A549 (cell line): ENCODE data around the gene SLCO6A1. TPM values are rescaled to one million over a fixed set of nuclear protein-coding genes. Genes with fewer than 3 reads are reported as not detected.

Experiments
- ATAC-seq, 2 experiments: fragments of 200-7000 bp in 1 of 2; fragments of >200 bp in 1 of 2; cut with Nextera tagmentation in 1 of 2; cut with Tn5 transposase in 1 of 2; 3 replicates each; pipeline versions ENCODE4 v1.8.0 to v1.9.1; 2018 to 2020; ENCODE audit warnings: mild to moderate bottlenecking in 1 of 2, moderate library complexity in 1 of 2
- CTCF ChIA-PET: fragments of 300-600 bp; sonication (Branson Sonifier 250); formaldehyde crosslinking; extraction: SDS; loops from one replicate; lab custom pipeline; 2021; ENCODE audit warnings: antibody characterized with exemption, inconsistent platforms; lab: Yijun Ruan, JAX
- POLR2A ChIA-PET: fragments of 350-600 bp; formaldehyde crosslinking; extraction: SDS; loops from one replicate; lab custom pipeline; 2021; ENCODE audit warnings: antibody characterized with exemption, inconsistent platforms; lab: Yijun Ruan, JAX
- DNase-seq, 2 experiments: peaks; one replicate each; pipeline versions ENCODE4 v3.0.0 to v3.0.0-alpha.2; 2011 to 2016; ENCODE audit warnings: low read depth in 1 of 2, low spot score in 1 of 2
- FAIRE-seq: peaks from 2 replicates; lab custom pipeline; 2011; peaks lifted over from hg19 to GRCh38; lab: Jason Lieb, UNC
- H3K27ac ChIP-seq, 2 experiments: fragments of >200 bp; sonication (Bioruptor Twin); formaldehyde crosslinking; 3 replicates each; pipeline ENCODE4 v1.5.1; 2016 to 2017
- H3K4me1 ChIP-seq: fragments of >200 bp; sonication (Bioruptor Twin); formaldehyde crosslinking; 3 replicates; pipeline ENCODE4 v1.6.1; 2016
- H3K4me2 ChIP-seq: fragments of >200 bp; sonication (Bioruptor Twin); formaldehyde crosslinking; 3 replicates; pipeline ENCODE4 v1.6.1; 2016
- H3K4me3 ChIP-seq: fragments of >200 bp; sonication (Bioruptor Twin); formaldehyde crosslinking; 3 replicates; pipeline ENCODE4 v1.5.1; 2016
- H3K9me3 ChIP-seq: fragments of >200 bp; sonication (Bioruptor Twin); formaldehyde crosslinking; 3 replicates; pipeline ENCODE4 v1.6.1; 2016
- CHD4 ChIP-seq: fragments of 200-600 bp; sonication (generic); IDR thresholded peaks from 2 replicates; pipeline ENCODE4 v1.6.1; 2016; ENCODE audit warnings: antibody characterized with exemption, mild to moderate bottlenecking, borderline replicate concordance
- EHF ChIP-seq: fragments of 250-450 bp; sonication (Bioruptor Pico); IDR thresholded peaks from 2 replicates; pipeline ENCODE4 v1.5.0; 2020; ENCODE audit warnings: mild to moderate bottlenecking
- ESRRA ChIP-seq: fragments of 150-350 bp; IDR thresholded peaks from 2 replicates; pipeline ENCODE4 v1.6.1; 2014; ENCODE audit warnings: mild to moderate bottlenecking, low read length, borderline replicate concordance
- HDAC2 ChIP-seq: fragments of 200-600 bp; sonication (generic); IDR thresholded peaks from 2 replicates; pipeline ENCODE4 v1.6.1; 2016
- HEYL ChIP-seq: fragments of 250-450 bp; sonication (Bioruptor Pico); IDR thresholded peaks from 2 replicates; pipeline ENCODE4 v1.8.0; 2021; ENCODE audit warnings: mild to moderate bottlenecking, moderate library complexity
- HOXA7 ChIP-seq: fragments of 250-450 bp; sonication (Bioruptor Pico); IDR thresholded peaks from 2 replicates; pipeline ENCODE4 v1.5.0; 2020; ENCODE audit warnings: mild to moderate bottlenecking, moderate library complexity
- MAFK ChIP-seq: fragments of 450-650 bp; IDR thresholded peaks from 2 replicates; pipeline ENCODE4 v1.6.1; 2014; ENCODE audit not compliant: partially characterized antibody
- POLR2AphosphoS2 ChIP-seq: conservative IDR thresholded peaks from 2 replicates; pipeline ENCODE4 v1.6.1; 2012; ENCODE audit warnings: low read length, improper control_type of control experiment, inconsistent platforms
- RAD21 ChIP-seq, 2 experiments: fragments of >200 bp in 1 of 2; sonication (Bioruptor Twin) in 1 of 2; formaldehyde crosslinking in 1 of 2; IDR thresholded peaks in 1 of 2; conservative IDR thresholded peaks in 1 of 2; 2 replicates in 1 of 2; 3 replicates in 1 of 2; pipeline ENCODE4 v1.6.1; 2012 to 2018; ENCODE audit warnings: inconsistent platforms in 1 of 2
- RNF2 ChIP-seq: fragments of 200-600 bp; sonication (generic); IDR thresholded peaks from 2 replicates; pipeline ENCODE4 v1.6.1; 2016; ENCODE audit warnings: low read depth, mild to moderate bottlenecking, antibody characterized with exemption, moderate library complexity, borderline replicate concordance
- SREBF2 ChIP-seq: fragments of 450-650 bp; IDR thresholded peaks from 2 replicates; pipeline ENCODE4 v1.6.1; 2014; ENCODE audit warnings: mild to moderate bottlenecking, moderate library complexity
- TFCP2L1 ChIP-seq: fragments of 250-450 bp; sonication (Bioruptor Pico); IDR thresholded peaks from 2 replicates; pipeline ENCODE4 v1.5.0; 2021; ENCODE audit warnings: mild to moderate bottlenecking
- ZFP36 ChIP-seq: fragments of 450-650 bp; IDR thresholded peaks from 2 replicates; pipeline ENCODE4 v1.6.1; 2014; ENCODE audit warnings: borderline replicate concordance; ENCODE audit not compliant: partially characterized antibody
- ZNF302 ChIP-seq: fragments of 250-450 bp; sonication (Bioruptor Pico); IDR thresholded peaks from 2 replicates; pipeline ENCODE4 v1.9.0; 2021; ENCODE audit warnings: inconsistent platforms, mild to moderate bottlenecking, moderate library complexity
- ZSCAN20 ChIP-seq: fragments of 250-450 bp; sonication (Bioruptor Pico); IDR thresholded peaks from 2 replicates; pipeline ENCODE4 v1.8.0; 2022; ENCODE audit warnings: mild to moderate bottlenecking, moderate library complexity
- WGBS: methylation state at CpG from one replicate; pipeline ENCODE4 v1.1.6; 2017; ENCODE audit errors: missing lambda C conversion rate; 5-methylcytosine and 5-hydroxymethylcytosine counted together
- polyA plus RNA-seq, 4 experiments: library from polyadenylated mRNA; depleted of rRNA in 3 of 4; stranded (reverse); fragments of >200 nt; fragmentation: RNase III in 1 of 4; extraction: RNeasy Plus Mini Kit Qiagen cat#74134 plus additional on column Dnase treatment in 1 of 4; gene quantifications; 2 replicates in 3 of 4; 3 replicates in 1 of 4; pipeline ENCODE4 v1.2.3, GENCODE V29; 2011 to 2017
- TF ChIP-seq, protein P1 (sequence below): IDR thresholded peaks from 2 replicates; pipeline ENCODE4 v1.6.1; 2012; ENCODE audit warnings: low read depth, borderline replicate concordance
- TF ChIP-seq, protein P2 (sequence below): IDR thresholded peaks from 2 replicates; pipeline ENCODE4 v1.6.1; 2012
- TF ChIP-seq, protein P3 (sequence below): fragments of 200-600 bp; sonication (generic); IDR thresholded peaks from 2 replicates; pipeline ENCODE4 v1.6.1; 2016; ENCODE audit warnings: antibody characterized with exemption, mild to moderate bottlenecking, moderate library complexity
- TF ChIP-seq, protein P4 (sequence below): fragments of 250-450 bp; sonication (Bioruptor Pico); IDR thresholded peaks from 2 replicates; pipeline ENCODE4 v1.5.0; 2021; ENCODE audit warnings: mild to moderate bottlenecking, moderate library complexity, borderline replicate concordance
- TF ChIP-seq, protein P5 (sequence below): fragments of 450-650 bp; IDR thresholded peaks from 2 replicates; pipeline ENCODE4 v1.6.1; 2014; ENCODE audit warnings: antibody characterized with exemption
- TF ChIP-seq, protein P6 (sequence below): fragments of >200 bp; sonication (Bioruptor Twin); formaldehyde crosslinking; IDR thresholded peaks from 3 replicates; pipeline ENCODE4 v1.6.1; 2016
- TF ChIP-seq, protein P7 (sequence below): fragments of >200 bp; sonication (Bioruptor Twin); formaldehyde crosslinking; IDR thresholded peaks from 3 replicates; pipeline ENCODE4 v1.5.1; 2016

Gene SLCO6A1
- polyA plus RNA-seq, 2 of the 4 experiments (the other 2 are of a cell fraction): not detected

DNA sequence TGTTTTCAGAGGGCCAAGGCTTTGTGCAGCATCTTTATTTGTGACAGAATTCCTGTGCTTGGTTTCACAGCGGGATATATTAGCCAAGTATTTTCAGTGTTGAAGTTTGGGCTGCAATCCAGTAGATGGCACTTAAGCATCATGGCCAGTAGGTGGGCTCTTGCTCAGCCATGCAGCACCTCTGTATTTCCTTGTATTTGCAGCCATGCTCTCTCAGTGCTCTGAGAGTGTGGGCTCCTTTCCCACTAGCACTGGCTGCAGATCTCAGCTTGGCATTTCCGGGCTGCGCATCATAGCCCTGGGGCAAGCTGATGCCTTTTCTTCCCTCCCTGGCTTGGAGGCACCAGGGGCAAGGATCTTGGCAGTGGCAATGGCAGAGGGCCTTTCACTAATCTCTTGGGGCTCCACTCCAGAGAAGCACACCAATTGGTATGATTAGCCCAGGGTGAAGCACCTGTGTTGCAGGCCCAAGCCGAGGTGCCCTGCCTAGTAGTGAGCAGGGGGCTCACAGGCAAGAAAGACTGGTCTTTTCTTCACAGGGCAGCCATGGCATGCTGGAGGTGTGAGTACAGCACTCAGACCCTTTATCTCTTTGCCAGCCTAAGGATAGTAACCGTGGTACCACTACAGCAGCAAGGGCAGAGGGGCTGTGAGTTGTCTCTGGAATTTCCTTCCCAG lies 48.3 kb downstream of the SLCO6A1 start:
- Histone ChIP-seq H3K27ac (no peak overlapping the region), H3K4me3 (no peak overlapping the region), H3K4me2 (no peak overlapping the region), H3K4me1 (no peaks in the 10 kb centered on the region), H3K9me3 (no peaks in the 10 kb centered on the region)
- CTCF ChIA-PET: interaction anchor here (1.0 kb wide), 1 partner anchor 16 kb away, joined by 3 read pairs; no protein-coding TSS in a partner anchor
- ATAC-seq: no peak
- TF ChIP-seq, protein P1, sequence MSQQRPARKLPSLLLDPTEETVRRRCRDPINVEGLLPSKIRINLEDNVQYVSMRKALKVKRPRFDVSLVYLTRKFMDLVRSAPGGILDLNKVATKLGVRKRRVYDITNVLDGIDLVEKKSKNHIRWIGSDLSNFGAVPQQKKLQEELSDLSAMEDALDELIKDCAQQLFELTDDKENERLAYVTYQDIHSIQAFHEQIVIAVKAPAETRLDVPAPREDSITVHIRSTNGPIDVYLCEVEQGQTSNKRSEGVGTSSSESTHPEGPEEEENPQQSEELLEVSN: no peak
- TF ChIP-seq RAD21 (conservative IDR thresholded peaks at IDR 0.05 in 1 of 2, IDR thresholded peaks at IDR 0.05 in 1 of 2): peak in 1 of 2 experiments; percentile 11; a peak in 1 of 5 replicates
- 37% methylated on average over 5 of the region's 5 CpGs for WGBS
- no peak for FAIRE-seq
- POLR2A ChIA-PET: no interaction called here
- peak in 1 of 2 experiments; percentile 3 for DNase-seq

DNA sequence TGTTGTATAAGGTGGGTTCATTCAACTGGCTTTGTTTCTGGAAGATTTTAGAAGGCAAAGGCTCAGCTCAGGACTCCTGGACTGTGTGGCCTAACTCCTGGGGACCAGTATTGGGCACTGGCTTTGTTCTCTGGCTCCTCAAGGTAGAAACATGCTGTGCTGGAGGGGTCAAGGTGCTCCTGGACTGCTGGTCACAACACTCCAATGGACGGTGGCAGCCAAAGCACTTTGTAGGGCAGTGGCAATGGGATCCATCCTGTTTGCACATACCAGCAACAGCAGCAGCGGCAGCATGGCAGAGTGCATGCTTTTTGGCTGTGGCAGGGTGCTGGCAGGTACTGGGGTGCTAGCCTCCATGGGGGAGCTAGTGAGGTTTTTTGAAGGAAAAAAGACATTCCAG lies 65.3 kb downstream of the SLCO6A1 start:
- 30% methylated on average over 2 of the region's 2 CpGs for WGBS
- Histone ChIP-seq H3K9me3 (no peaks in the 10 kb centered on the region), H3K4me1 (no peaks in the 10 kb centered on the region), H3K27ac (no peak overlapping the region), H3K4me3 (no peak overlapping the region), H3K4me2 (no peak overlapping the region)
- TF ChIP-seq CHD4 (no peak), HEYL (no peak)
- DNase-seq: no peak
- ChIA-PET POLR2A (no interaction called here), CTCF (no interaction called here)
- no peak for ATAC-seq
- FAIRE-seq: no peak

DNA sequence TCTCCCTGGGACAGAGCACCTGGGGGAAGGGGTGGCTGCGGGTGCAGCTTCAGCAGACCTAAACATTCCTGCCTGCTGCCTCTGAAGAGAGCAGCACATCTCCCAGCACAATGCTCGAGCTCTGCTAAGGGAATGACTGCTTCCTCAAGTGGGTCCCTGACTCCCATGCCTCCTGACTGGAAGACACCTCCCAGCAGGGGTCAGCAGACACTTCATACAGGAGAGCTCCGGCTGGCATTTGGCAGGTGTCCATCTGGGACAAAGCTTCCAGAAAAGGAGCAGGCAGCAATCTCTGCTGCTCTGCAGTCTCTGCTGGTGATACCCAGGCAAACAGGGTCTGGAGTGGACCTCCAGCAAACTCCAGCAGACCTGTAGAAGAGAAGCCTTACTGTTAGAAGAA lies 77.2 kb downstream of the SLCO6A1 start:
- WGBS: 0% methylated on average over 1 of the region's 3 CpGs
- FAIRE-seq (no peak), DNase-seq (peak in 1 of 2 experiments; percentile 15), ATAC-seq (no peak)
- no peak overlapping the region for H3K4me3 ChIP-seq
- CTCF ChIA-PET: no interaction called here
- H3K27ac ChIP-seq: no peak overlapping the region
- no peaks in the 10 kb centered on the region for H3K9me3 ChIP-seq
- H3K4me2 ChIP-seq: no peak overlapping the region
- H3K4me1 ChIP-seq: no peaks in the 10 kb centered on the region
- POLR2A ChIA-PET: no interaction called here
- TF ChIP-seq, protein P2, sequence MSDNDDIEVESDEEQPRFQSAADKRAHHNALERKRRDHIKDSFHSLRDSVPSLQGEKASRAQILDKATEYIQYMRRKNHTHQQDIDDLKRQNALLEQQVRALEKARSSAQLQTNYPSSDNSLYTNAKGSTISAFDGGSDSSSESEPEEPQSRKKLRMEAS: no peak
- TF ChIP-seq ZFP36: no peak
- TF ChIP-seq, protein P3, sequence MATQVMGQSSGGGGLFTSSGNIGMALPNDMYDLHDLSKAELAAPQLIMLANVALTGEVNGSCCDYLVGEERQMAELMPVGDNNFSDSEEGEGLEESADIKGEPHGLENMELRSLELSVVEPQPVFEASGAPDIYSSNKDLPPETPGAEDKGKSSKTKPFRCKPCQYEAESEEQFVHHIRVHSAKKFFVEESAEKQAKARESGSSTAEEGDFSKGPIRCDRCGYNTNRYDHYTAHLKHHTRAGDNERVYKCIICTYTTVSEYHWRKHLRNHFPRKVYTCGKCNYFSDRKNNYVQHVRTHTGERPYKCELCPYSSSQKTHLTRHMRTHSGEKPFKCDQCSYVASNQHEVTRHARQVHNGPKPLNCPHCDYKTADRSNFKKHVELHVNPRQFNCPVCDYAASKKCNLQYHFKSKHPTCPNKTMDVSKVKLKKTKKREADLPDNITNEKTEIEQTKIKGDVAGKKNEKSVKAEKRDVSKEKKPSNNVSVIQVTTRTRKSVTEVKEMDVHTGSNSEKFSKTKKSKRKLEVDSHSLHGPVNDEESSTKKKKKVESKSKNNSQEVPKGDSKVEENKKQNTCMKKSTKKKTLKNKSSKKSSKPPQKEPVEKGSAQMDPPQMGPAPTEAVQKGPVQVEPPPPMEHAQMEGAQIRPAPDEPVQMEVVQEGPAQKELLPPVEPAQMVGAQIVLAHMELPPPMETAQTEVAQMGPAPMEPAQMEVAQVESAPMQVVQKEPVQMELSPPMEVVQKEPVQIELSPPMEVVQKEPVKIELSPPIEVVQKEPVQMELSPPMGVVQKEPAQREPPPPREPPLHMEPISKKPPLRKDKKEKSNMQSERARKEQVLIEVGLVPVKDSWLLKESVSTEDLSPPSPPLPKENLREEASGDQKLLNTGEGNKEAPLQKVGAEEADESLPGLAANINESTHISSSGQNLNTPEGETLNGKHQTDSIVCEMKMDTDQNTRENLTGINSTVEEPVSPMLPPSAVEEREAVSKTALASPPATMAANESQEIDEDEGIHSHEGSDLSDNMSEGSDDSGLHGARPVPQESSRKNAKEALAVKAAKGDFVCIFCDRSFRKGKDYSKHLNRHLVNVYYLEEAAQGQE: no peak
- no peak for TF ChIP-seq EHF
- TF ChIP-seq ZSCAN20: no peak
- no peak for TF ChIP-seq HDAC2
- no peak for TF ChIP-seq MAFK
- TF ChIP-seq, protein P4, sequence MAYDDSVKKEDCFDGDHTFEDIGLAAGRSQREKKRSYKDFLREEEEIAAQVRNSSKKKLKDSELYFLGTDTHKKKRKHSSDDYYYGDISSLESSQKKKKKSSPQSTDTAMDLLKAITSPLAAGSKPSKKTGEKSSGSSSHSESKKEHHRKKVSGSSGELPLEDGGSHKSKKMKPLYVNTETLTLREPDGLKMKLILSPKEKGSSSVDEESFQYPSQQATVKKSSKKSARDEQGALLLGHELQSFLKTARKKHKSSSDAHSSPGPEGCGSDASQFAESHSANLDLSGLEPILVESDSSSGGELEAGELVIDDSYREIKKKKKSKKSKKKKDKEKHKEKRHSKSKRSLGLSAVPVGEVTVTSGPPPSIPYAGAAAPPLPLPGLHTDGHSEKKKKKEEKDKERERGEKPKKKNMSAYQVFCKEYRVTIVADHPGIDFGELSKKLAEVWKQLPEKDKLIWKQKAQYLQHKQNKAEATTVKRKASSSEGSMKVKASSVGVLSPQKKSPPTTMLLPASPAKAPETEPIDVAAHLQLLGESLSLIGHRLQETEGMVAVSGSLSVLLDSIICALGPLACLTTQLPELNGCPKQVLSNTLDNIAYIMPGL (CRISPR knock-in tag): no peak
- no peak for TF ChIP-seq RNF2
- TF ChIP-seq POLR2AphosphoS2: no peak
- TF ChIP-seq ESRRA: no peak
- TF ChIP-seq HOXA7: no peak
- TF ChIP-seq, protein P5, sequence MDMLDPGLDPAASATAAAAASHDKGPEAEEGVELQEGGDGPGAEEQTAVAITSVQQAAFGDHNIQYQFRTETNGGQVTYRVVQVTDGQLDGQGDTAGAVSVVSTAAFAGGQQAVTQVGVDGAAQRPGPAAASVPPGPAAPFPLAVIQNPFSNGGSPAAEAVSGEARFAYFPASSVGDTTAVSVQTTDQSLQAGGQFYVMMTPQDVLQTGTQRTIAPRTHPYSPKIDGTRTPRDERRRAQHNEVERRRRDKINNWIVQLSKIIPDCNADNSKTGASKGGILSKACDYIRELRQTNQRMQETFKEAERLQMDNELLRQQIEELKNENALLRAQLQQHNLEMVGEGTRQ: no peak
- TF ChIP-seq, protein P6, sequence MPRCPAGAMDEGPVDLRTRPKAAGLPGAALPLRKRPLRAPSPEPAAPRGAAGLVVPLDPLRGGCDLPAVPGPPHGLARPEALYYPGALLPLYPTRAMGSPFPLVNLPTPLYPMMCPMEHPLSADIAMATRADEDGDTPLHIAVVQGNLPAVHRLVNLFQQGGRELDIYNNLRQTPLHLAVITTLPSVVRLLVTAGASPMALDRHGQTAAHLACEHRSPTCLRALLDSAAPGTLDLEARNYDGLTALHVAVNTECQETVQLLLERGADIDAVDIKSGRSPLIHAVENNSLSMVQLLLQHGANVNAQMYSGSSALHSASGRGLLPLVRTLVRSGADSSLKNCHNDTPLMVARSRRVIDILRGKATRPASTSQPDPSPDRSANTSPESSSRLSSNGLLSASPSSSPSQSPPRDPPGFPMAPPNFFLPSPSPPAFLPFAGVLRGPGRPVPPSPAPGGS: no peak
- TF ChIP-seq, protein P7, sequence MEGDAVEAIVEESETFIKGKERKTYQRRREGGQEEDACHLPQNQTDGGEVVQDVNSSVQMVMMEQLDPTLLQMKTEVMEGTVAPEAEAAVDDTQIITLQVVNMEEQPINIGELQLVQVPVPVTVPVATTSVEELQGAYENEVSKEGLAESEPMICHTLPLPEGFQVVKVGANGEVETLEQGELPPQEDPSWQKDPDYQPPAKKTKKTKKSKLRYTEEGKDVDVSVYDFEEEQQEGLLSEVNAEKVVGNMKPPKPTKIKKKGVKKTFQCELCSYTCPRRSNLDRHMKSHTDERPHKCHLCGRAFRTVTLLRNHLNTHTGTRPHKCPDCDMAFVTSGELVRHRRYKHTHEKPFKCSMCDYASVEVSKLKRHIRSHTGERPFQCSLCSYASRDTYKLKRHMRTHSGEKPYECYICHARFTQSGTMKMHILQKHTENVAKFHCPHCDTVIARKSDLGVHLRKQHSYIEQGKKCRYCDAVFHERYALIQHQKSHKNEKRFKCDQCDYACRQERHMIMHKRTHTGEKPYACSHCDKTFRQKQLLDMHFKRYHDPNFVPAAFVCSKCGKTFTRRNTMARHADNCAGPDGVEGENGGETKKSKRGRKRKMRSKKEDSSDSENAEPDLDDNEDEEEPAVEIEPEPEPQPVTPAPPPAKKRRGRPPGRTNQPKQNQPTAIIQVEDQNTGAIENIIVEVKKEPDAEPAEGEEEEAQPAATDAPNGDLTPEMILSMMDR: no peak
- no peak for TF ChIP-seq SREBF2
- TF ChIP-seq ZNF302: no peak
- TF ChIP-seq TFCP2L1 (CRISPR knock-in tag): no peak
